Activated T-helper 1 cell treated with anti-CD3 and anti-CD28 coated beads, Interleukin-2, amount 50 U/mL, for 16 hours (primary cell): ENCODE data around the gene SLC25A11.

Experiments used
- DNase-seq, 2 donors: peaks; one replicate each; pipeline ENCODE4 v3.0.0-alpha.2; 2020; ENCODE audit warnings: low read depth in 1 of 2, low spot score in 1 of 2

Gene SLC25A11

DNA sequence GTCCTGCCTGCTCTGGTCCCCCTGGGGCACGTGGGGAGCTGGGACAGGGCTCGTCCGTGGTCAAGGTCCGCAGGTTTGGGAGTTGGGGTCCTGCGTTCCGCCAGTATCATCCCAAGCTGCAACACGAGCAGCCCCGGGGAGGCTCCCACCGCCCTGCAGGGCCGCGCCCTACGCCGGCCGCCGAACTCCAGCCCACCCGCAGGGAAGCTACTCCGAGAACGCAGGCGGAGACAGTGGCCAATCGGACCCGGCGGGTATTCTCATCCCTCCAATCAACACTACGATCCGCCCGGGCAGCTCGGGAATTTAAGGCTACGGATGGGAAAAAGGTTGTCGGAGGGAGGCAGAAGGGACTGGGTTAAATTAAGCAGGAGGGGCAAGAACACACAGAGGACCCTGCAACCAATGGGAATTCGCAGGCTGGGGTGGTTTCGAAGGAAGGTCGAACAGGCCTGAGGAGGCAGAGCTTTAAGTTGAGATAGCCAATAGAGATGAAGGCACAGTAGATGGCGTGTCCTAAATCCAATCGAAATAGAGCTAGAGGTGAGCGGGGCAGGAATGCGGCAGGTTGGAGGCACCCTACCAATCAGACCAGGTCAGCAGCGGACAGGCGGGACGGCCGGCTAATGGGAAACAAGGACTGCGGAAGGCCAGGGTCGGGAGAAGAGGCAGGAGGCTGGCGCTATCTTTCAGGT is 27.1 kb upstream of the SLC25A11 start:
- DNase-seq: peak; percentile 86 to 87

GRCh38 chr17:4965311-4965986 is 25.6 kb upstream of the SLC25A11 start:
- DNase-seq: no peak

- DNase-seq: no peak
These were observed 20.6 kb upstream of the SLC25A11 start for GRCh38 chr17:4960279-4960922.

GRCh38 chr17:4959261-4959965 is 19.6 kb upstream of the SLC25A11 start:
- no peak for DNase-seq

GRCh38 chr17:4958102-4958501 is 18.3 kb upstream of the SLC25A11 start:
- no peak for DNase-seq

- no peak for DNase-seq
These were observed 16.7 kb upstream of the SLC25A11 start for GRCh38 chr17:4956493-4957061.

GRCh38 chr17:4955091-4955490 is 15.2 kb upstream of the SLC25A11 start:
- no peak for DNase-seq

GRCh38 chr17:4953451-4953961 is 13.7 kb upstream of the SLC25A11 start:
- DNase-seq: no peak

DNA sequence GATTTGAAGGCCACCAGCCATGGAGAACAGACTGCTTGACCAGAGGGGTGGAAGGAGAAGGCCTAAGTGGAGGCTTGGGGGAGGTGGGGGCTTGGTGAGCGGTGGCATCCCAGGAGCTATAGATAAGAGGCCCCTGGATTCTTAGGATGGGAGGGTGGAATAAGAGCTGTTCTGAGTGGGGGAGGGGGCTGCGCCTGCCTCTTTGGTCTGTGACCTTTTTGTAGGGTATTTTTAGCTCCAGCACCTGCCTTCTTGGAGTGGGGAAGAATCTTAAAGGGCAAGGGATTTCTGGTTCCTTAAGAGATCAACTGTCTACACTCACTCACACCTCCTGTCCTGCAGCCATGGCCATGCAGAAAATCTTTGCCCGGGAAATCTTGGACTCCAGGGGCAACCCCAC is 11.6 kb upstream of the SLC25A11 start:
- DNase-seq: no peak

GRCh38 chr17:4950746-4951204 is 10.9 kb upstream of the SLC25A11 start, which contains the start of gene ENO3:
Gene ENO3 (plus strand): TSS chr17:4951119. CDS start chr17:4951830, 711 bp downstream.
- no peak for DNase-seq

DNA sequence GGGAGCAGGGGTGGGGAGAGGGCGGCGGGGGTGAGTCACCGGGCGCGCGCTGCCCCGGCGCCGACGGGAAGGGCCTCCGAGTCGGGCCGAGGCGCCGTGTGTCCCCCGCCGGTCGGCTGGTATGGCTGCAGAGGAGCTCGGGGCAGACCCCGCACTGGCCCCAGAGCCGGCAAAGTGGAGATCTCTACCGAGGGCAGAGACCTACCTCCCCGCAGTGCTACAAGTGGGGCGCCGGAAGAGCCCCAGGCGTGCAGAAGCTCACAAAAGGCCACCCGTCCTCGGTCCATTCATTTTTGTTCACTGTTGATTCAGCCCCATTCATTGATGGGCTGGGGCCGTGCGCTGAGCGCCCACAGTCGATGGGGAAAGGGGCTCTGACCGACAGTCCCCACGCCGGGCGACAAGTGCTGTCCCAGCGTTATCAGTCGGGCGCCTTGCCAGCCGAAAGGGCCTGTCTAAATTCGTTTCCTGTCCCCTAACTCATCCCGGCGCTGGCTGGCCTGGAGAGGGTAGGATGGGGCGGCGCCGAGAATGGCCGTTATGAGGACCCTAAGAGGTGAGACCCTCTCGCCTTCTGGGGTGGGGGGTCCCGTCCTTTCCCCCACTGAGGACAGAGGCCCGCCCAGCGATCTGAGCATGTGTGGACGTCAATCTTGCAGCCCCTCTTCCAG is 10.4 kb upstream of the SLC25A11 start:
- DNase-seq: no peak

DNA sequence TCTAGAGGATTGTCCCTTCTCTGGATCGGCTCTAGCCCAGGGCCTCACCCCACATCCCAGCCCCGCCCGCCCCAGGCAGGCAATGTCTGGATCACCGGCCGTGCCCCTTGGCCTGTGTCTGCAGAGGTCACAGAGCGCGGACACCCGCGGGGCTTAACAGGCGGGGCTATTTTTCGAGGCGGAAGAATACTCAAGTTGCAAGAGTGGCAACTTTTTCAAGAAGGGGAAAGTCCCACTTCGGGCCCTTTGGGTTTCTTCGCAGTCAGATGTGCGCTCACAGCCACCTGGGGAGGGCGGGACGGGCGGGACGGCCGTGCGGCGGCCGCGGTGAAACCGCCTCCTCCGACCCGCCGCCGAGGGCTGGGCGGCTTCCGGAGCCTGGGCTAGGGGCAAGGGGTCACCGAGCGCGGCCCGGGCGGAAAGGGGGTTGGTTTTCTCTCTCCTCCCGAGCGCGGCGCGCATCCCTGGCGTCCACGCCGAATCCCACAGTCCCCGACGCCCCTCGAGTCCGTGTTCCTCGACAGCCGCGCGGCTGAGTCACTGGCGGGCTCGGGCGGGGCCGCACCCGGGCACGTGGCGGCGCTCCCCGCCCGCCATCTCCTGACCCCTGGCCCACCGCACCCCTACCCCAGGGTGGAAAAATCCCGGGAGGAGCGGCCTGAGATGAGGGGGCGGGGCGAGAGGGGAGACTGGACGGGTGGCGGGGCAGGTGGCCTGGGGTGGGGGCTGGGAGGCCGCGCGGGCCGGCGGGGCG is 9.7 kb upstream of the SLC25A11 start:
- DNase-seq: peak; percentile 31 to 63

DNA sequence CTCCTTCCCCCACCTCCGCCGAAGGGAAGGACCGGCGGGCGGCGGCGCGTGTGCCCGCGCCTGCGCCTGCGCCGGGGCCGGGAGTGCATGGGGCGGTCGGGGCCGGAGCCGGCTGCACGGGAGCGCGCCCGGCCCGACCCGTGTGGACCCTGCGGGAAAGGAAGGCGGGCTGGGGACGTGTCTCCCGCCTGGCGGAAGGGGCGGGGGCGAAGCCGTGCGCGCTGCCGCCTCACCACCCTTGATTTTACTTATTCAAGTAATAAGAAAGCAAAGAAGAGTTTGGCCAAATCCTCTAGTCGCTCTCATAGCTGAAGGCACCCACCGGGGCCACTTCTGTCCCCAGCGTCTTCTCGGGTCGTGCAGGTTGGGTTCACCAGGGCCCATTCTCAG is 9.1 kb upstream of the SLC25A11 start:
- peak; percentile 31 to 62 for DNase-seq

GRCh38 chr17:4948166-4948930 is 8.5 kb upstream of the SLC25A11 start, which contains the start of gene PFN1:
Gene PFN1 (minus strand): TSS chr17:4948530. CDS start chr17:4948394, 136 bp downstream.
- DNase-seq: peak; percentile 78 to 80

DNA sequence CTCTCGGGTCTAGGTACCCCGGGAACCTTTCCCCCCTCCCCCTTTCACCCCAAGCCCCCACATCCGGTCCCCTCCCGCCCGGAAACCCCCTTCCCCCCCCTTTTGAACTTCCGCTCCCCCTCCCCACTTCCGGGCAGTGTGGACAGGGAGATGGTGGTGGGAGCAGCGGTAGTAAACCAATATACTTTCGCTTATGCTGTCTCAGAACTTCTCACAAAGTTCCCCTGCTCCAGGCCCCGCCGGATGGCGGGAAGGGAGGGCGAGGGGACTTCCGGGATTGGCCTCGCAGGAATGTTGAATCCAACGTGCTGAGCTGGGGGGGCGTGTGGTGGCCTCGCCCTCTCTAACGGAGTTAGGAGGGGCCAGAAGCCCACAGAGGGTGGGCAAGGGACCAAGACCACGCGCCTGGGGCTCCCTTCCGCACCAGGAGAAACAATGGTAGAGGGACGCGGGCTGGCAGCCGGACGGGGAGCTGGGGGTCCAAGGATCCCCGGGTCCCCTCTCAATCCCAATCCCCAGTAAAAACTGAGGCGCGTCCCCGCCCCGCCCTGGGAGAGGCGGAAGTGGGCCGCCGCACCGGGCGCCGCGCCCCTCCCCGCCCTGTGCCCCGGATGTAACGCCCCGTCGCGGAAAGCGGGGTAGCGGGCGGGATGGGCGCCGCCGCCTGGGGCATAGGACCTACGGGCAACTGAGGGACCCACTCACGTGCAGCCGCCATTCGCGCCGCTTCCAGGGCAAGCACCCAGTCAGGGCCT is 7.7 kb upstream of the SLC25A11 start:
- peak; percentile 41 to 54 for DNase-seq

GRCh38 chr17:4947010-4947410 is 7.2 kb upstream of the SLC25A11 start:
- DNase-seq: no peak

- no peak for DNase-seq
These were observed 6.6 kb upstream of the SLC25A11 start for GRCh38 chr17:4946312-4946976.

GRCh38 chr17:4945944-4946280 is 6.1 kb upstream of the SLC25A11 start:
- no peak for DNase-seq
